Measurements from ENCODE around the gene PARP12. TPM values are rescaled to one million over a fixed set of nuclear protein-coding genes. Genes with fewer than 3 reads are reported as not detected.
"Not testable (repeated sequence)": the region's sequence is repeated elsewhere in the genome, so short reads cannot be mapped to it uniquely, and the experiment has no call there.

PARP12 gene, protein sequence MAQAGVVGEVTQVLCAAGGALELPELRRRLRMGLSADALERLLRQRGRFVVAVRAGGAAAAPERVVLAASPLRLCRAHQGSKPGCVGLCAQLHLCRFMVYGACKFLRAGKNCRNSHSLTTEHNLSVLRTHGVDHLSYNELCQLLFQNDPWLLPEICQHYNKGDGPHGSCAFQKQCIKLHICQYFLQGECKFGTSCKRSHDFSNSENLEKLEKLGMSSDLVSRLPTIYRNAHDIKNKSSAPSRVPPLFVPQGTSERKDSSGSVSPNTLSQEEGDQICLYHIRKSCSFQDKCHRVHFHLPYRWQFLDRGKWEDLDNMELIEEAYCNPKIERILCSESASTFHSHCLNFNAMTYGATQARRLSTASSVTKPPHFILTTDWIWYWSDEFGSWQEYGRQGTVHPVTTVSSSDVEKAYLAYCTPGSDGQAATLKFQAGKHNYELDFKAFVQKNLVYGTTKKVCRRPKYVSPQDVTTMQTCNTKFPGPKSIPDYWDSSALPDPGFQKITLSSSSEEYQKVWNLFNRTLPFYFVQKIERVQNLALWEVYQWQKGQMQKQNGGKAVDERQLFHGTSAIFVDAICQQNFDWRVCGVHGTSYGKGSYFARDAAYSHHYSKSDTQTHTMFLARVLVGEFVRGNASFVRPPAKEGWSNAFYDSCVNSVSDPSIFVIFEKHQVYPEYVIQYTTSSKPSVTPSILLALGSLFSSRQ
- total RNA-seq: 54.2 TPM

DNA sequence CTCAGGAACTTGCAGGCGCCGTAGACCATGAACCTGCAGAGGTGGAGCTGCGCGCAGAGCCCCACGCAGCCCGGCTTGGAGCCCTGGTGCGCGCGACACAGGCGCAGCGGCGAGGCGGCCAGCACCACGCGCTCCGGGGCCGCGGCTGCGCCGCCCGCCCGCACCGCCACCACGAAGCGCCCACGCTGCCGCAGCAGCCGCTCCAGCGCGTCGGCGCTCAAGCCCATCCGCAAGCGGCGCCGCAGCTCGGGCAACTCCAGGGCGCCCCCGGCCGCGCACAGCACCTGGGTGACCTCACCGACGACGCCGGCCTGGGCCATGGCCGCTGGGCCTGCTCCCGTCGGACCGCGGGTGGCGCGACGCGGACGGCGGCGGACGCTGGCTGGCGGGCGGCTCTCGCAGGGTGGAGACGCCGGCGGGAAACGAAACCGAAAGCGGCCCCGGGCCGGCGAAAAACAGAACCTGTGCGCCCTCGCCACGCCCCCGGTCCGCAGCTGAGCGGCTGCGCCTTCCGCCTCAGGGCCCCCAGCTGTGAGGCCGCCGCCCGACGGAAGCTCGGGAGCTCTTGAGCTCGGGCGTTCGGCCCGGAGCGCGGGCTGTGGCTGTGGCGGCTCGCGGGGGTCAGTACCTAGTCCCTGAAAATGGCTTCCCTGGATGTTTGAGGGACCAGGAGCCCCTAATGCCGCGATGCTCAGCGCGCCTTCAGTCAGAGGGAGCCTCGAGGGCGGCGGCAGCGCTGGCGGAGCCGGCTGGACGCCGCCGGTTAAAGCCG, at the start of gene PARP12:
TSS of gene PARP12 (minus strand) at position 424 of the 772 bp plus-strand sequence. CDS start at position 320, 104 bp downstream.
- peak; percentile 86 for DNase-seq (ENCODE audit: low spot score)

- not testable (repeated sequence) for DNase-seq (ENCODE audit: low spot score)
Measured at GRCh38 chr7:140108777-140109176, 46.0 kb upstream of the PARP12 start.

- no peak for DNase-seq (ENCODE audit: low spot score)
Measured at GRCh38 chr7:140096459-140096858, 33.7 kb upstream of the PARP12 start.

DNA sequence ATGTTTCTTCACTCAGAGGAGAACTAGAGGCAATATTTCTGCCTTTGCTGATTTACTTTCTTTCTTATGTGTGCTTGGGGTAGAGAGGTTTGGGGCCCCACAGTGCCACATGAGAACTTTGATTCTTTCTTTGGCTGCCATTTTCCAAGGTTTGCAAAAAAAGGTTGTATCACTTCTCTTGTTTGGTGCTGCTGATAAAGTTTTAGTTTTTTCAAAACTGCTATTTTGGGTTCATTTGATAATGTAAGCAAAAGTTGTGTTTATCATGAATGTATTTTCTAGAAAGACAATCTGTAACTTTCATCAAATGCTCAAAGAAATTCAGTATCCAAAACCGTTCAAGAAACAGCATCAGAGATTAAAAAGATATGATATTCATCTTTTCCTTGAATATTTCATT, 30.6 kb upstream of the PARP12 start:
- DNase-seq (ENCODE audit: low spot score): no peak

DNA sequence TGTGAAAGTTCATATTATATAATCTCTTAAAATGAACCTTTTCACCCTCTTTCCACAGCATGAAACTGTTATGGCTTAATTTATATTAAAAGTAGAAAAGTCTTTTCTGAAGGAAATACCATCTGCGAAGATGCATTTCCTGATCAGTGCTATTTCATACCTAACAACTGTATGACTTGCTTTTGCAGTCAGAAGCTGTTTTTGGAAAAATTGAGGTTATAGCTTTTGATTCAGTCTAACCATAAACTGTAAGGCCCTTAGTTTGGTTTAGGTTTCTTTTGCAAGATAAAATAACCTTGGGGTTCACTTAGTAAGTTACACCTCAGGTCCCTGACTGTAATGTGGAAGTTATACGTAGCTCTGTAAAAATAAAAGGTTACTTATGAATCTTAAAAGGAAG, 22.7 kb upstream of the PARP12 start:
- DNase-seq (ENCODE audit: low spot score): no peak

GRCh38 chr7:140084972-140085371, 22.2 kb upstream of the PARP12 start:
- no peak for DNase-seq (ENCODE audit: low spot score)

DNA sequence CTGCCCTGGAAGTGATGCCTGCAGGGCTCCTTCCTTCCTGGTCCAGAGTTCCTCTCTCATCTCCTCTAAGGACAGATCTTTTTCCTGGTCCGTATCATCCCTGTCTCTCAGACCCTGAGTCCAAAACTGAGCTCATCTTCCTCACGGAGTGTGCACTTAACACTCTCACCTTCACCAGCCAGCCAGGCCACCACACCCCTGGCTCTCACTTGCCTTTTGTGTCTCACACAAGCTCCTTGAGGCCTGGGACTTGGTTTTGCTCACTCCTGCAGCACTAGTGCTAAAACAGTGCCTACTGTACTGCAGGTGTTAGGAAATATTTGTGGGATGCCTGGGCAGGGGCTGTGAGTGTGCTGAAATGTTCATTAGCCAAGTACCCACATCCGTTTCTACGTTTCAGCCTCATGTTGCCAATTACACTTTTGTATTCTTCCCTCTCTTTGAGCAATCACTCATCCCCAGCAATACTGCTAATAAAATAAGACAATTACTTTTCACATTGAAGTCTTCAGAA, 21.4 kb upstream of the PARP12 start:
- no peak for DNase-seq (ENCODE audit: low spot score)

DNA sequence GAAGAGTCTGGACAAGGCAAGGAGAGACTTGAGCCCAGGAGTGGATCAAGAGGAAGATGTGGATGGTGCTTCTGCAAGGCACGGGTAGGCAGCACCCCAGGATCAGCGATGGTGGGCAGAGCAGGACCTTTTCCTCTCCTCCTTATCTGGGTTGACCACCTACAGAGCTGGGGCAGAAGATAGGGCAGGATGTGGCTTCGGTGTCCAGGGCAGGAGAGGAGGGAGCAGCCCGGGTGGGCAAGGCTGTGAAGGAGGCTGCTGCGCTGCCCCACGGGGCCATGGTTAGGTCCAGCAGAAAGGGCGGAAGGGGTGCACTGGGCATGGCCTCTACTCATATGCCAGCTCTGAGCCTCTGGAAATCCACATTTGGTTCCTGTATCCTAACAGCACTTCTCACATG, 20.0 kb upstream of the PARP12 start:
- no peak for DNase-seq (ENCODE audit: low spot score)

DNA sequence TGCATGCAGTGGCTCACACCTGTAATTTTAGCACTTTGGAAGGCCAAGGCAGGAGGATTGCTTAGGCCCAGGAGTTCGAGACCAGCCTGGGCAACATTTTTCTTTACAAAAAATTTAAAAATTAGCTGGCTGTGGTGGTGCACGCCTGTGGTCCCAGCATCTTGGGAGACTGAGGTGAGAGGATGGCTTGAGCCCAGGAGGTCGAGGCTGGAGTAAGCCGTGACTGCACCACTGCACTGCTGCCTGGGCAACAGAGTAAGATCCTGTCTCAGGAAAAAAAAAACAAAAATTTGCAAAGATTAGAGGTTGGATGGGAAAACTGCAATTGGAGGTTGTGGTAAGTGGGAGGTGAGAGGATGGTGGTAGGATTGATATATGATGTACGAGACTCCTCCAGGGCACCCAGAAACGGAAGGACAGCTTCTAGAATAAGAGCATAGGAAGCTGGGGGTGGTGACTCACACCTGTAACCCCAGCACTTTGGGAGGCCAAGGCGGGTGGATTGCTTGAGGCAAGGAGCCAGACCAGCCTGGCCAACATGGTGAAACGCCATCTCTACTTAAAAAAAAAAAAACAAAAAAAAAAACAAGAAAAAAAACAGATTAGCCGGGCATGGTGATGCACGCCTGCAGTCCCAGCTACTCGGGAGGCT, 19.1 kb upstream of the PARP12 start:
- DNase-seq (ENCODE audit: low spot score): no peak

DNA sequence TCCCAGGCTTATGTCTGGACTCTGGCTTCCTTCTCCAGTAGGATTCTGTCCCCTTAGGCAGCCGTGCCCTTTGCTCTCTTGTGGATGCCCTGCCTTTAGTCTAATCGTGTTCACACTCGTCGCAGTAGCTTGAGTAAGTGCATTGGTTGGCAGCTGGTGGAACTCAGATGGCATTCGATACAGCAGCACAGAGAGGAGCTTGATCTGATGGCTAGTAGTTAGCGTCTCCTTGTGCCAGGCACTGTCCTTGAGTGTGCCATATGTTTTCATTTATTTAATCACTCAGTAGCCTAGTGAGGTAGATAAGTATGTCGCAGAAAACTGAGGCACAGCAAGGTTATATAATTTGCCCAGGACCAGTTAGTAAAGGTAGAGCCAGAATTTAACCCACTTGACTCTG, 18.2 kb upstream of the PARP12 start:
- DNase-seq (ENCODE audit: low spot score): no peak

DNA sequence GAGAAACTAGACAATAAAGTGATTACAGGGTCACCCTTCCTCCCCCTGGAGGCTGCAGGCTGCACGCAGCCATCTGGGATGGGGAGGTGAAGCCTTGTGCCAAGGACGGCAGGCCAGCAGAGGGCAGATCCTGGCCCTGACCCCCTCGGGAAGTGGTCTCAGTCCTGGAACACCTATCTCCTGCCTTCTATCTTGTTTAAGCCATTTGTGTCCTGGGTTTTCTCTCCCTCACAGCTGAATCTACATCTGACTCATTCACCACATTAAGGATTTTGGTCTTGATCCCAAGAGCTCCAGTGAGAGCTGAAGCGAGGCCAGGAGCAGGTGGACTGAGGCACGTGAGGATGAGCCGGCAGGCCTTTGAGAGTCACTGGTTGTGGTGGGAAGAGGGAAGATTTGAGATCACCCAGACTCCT, 16.4 kb upstream of the PARP12 start:
- no peak for DNase-seq (ENCODE audit: low spot score)

- DNase-seq (ENCODE audit: low spot score): no peak
Measured at GRCh38 chr7:140078392-140078791, 15.6 kb upstream of the PARP12 start.

- no peak for DNase-seq (ENCODE audit: low spot score)
Measured at GRCh38 chr7:140074780-140075179, 12.0 kb upstream of the PARP12 start.

- DNase-seq (ENCODE audit: low spot score): no peak
Measured at GRCh38 chr7:140070546-140070945, 7.8 kb upstream of the PARP12 start.

GRCh38 chr7:140069298-140069949, 6.7 kb upstream of the PARP12 start:
- no peak for DNase-seq (ENCODE audit: low spot score)

GRCh38 chr7:140068033-140068432, 5.3 kb upstream of the PARP12 start:
- DNase-seq (ENCODE audit: low spot score): no peak

DNA sequence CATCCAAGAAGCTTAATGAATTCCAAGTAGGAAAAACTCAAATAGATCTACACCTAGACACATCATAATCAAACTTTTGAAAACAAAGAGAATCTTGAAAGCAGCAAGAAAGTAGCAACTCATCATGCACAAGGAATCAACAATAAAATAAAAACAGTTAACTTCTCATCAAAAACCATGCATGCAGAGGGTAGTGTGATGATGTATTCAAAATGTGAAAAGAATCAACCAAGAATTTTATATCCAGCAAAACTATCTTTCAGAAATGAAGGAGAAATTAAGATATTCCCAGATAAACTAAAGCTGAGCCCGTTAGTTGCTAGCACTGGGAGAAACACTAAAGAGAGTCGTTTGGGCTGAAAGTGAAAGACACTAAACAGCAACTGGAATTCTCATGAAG, 4.3 kb upstream of the PARP12 start:
- no peak for DNase-seq (ENCODE audit: low spot score)

- DNase-seq (ENCODE audit: low spot score): no peak
Measured at GRCh38 chr7:140062118-140062527, 628 bp downstream of the PARP12 start.

- DNase-seq (ENCODE audit: low spot score): no peak
Measured at GRCh38 chr7:140061607-140061930, 1.2 kb downstream of the PARP12 start.

- DNase-seq (ENCODE audit: low spot score): peak; percentile 55
Measured at GRCh38 chr7:140060788-140061606, 1.8 kb downstream of the PARP12 start.

Data from ureter (tissue), 1 donor.